ENCODE measurements around the gene DRD3. TPM values are rescaled to one million over a fixed set of nuclear protein-coding genes. Genes with fewer than 3 reads are reported as not detected.

Gene DRD3
- total RNA-seq, 1 experiment from 2014 or later = not detected

- intact Hi-C loops (cut with micrococcal nuclease; ENCODE audit: unreplicated experiment) = no loop called here
Observed at GRCh38 chr3:114120211-114120610, 58.6 kb downstream of the DRD3 start.

DNA sequence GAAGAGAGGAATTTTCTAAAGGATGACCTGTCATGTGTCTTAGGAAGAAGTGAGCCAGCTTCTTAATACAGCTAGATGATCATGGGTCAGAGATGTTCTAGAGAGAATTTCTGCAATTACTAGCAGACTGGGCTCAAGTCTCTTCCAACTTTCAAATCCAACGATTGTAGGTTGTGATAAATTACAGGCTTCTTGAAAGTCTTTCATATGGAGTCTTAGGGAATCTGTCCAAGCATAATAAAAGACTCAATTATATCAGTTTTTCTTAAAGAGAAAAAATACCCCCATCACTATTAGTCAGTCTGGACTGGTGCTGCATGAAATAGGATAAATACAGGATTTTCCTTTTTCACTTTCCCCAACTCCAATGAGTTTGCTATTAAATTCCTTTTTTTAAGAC is 59.1 kb downstream of the DRD3 start:
- CTCF ChIA-PET = interaction anchor here (0.5 kb wide), 1 partner anchor 1033 kb away, joined by 4 read pairs; no protein-coding TSS in a partner anchor
- Histone ChIP-seq H3K4me3 (ENCODE audit: low read depth, low read length, poor library complexity, severe bottlenecking) (no peak overlapping the region), H3K9me3 (ENCODE audit: low read depth, low read length, poor library complexity, severe bottlenecking) (no peaks in the 10 kb centered on the region), H3K27me3 (replicated peaks; ENCODE audit: insufficient read depth, low read depth, low read length, poor library complexity) (no peaks in the 10 kb centered on the region), H3K4me1 (ENCODE audit: insufficient read depth, low read length, poor library complexity, severe bottlenecking) (no peaks in the 10 kb centered on the region), H3K36me3 (ENCODE audit: insufficient read depth, low read length, poor library complexity, severe bottlenecking) (no peaks in the 10 kb centered on the region), H3K27ac (ENCODE audit: low read depth, low read length, poor library complexity, severe bottlenecking) (no peak overlapping the region)
- intact Hi-C loops (cut with micrococcal nuclease; ENCODE audit: unreplicated experiment) = no loop called here
- no peak for DNase-seq (ENCODE audit: low spot score)
- POLR2A ChIA-PET (ENCODE audit: low non-redundant PET) = no interaction called here
- no peak for TF ChIP-seq EZH2 (IDR thresholded peaks at IDR 0.05; ENCODE audit: borderline replicate concordance, low read depth, low read length, poor library complexity, severe bottlenecking)
- TF ChIP-seq, protein P1, sequence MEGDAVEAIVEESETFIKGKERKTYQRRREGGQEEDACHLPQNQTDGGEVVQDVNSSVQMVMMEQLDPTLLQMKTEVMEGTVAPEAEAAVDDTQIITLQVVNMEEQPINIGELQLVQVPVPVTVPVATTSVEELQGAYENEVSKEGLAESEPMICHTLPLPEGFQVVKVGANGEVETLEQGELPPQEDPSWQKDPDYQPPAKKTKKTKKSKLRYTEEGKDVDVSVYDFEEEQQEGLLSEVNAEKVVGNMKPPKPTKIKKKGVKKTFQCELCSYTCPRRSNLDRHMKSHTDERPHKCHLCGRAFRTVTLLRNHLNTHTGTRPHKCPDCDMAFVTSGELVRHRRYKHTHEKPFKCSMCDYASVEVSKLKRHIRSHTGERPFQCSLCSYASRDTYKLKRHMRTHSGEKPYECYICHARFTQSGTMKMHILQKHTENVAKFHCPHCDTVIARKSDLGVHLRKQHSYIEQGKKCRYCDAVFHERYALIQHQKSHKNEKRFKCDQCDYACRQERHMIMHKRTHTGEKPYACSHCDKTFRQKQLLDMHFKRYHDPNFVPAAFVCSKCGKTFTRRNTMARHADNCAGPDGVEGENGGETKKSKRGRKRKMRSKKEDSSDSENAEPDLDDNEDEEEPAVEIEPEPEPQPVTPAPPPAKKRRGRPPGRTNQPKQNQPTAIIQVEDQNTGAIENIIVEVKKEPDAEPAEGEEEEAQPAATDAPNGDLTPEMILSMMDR (conservative IDR thresholded peaks at IDR 0.05; ENCODE audit: low read depth, low read length) = no peak
- BruUV-seq (replicated peaks) = no TSS peak

More at GRCh38 chr3:114120211-114120610, 58.6 kb downstream of the DRD3 start:
- POLR2A ChIA-PET (ENCODE audit: low non-redundant PET) = no interaction called here
- DNase-seq (ENCODE audit: low spot score) = no peak
- no TSS peak for BruUV-seq (replicated peaks)
- Histone ChIP-seq H3K4me3 (ENCODE audit: low read depth, low read length, poor library complexity, severe bottlenecking) (no peak overlapping the region), H3K9me3 (ENCODE audit: low read depth, low read length, poor library complexity, severe bottlenecking) (no peaks in the 10 kb centered on the region), H3K4me1 (ENCODE audit: insufficient read depth, low read length, poor library complexity, severe bottlenecking) (no peaks in the 10 kb centered on the region), H3K27ac (ENCODE audit: low read depth, low read length, poor library complexity, severe bottlenecking) (no peak overlapping the region), H3K36me3 (ENCODE audit: insufficient read depth, low read length, poor library complexity, severe bottlenecking) (no peaks in the 10 kb centered on the region), H3K27me3 (replicated peaks; ENCODE audit: insufficient read depth, low read depth, low read length, poor library complexity) (no peaks in the 10 kb centered on the region)
- no peak for TF ChIP-seq EZH2 (IDR thresholded peaks at IDR 0.05; ENCODE audit: borderline replicate concordance, low read depth, low read length, poor library complexity, severe bottlenecking)
- TF ChIP-seq, protein P1 (conservative IDR thresholded peaks at IDR 0.05; ENCODE audit: low read depth, low read length) = no peak
- CTCF ChIA-PET = interaction anchor here (0.5 kb wide), 1 partner anchor 1034 kb away, joined by 4 read pairs; no protein-coding TSS in a partner anchor

DNA sequence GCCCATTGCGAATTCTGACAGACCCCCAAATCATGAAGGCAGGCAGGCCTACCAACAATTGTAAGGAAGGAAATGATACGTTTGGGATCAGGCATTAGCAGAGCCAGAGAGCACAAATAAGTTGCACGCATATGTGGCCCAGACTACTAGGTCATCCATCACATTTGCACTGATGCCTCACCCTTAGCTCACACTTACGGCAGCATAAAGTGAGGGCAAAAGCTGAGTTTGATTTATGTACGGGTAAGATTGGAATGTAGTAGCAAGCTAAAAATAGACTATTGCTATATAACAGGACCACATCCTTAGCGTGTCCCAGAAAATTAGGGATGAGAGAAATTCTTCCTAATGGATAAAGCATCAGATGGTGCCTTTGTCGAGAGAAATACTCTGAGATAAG is 63.7 kb downstream of the DRD3 start:
- BruUV-seq (replicated peaks) = no TSS peak
- Histone ChIP-seq H3K27ac (ENCODE audit: low read depth, low read length, poor library complexity, severe bottlenecking) (no peak overlapping the region), H3K4me1 (ENCODE audit: insufficient read depth, low read length, poor library complexity, severe bottlenecking) (no peaks in the 10 kb centered on the region)

More for the DNA sequence above, 63.7 kb downstream of the DRD3 start:
- H3K9me3 ChIP-seq (ENCODE audit: low read depth, low read length, poor library complexity, severe bottlenecking) = no peaks in the 10 kb centered on the region
- no peaks in the 10 kb centered on the region for H3K36me3 ChIP-seq (ENCODE audit: insufficient read depth, low read length, poor library complexity, severe bottlenecking)
- POLR2A ChIA-PET (ENCODE audit: low non-redundant PET) = no interaction called here
- DNase-seq (ENCODE audit: low spot score) = no peak
- no peaks in the 10 kb centered on the region for H3K27me3 ChIP-seq (replicated peaks; ENCODE audit: insufficient read depth, low read depth, low read length, poor library complexity)
- intact Hi-C loops (cut with micrococcal nuclease; ENCODE audit: unreplicated experiment) = no loop called here
- no peak overlapping the region for H3K4me3 ChIP-seq (ENCODE audit: low read depth, low read length, poor library complexity, severe bottlenecking)
- TF ChIP-seq EZH2 (IDR thresholded peaks at IDR 0.05; ENCODE audit: borderline replicate concordance, low read depth, low read length, poor library complexity, severe bottlenecking) = no peak
- TF ChIP-seq, protein P1 (conservative IDR thresholded peaks at IDR 0.05; ENCODE audit: low read depth, low read length) = no peak
- CTCF ChIA-PET = no interaction called here
